HepG2 (cell line): ENCODE results near the gene ADCY9.

Experiments
- ATF2 ChIP-seq: sonication (generic); formaldehyde crosslinking; IDR thresholded peaks from 2 replicates; pipeline ENCODE4 v1.4.0; 2020; ENCODE audit warnings: missing genetic modification reagents
- ETV6 ChIP-seq: sonication (generic); formaldehyde crosslinking; conservative IDR thresholded peaks from 2 replicates; pipeline ENCODE4 v1.4.0; 2020; ENCODE audit warnings: missing genetic modification reagents
- FOSL2 ChIP-seq: sonication (generic); formaldehyde crosslinking; IDR thresholded peaks from 2 replicates; pipeline ENCODE4 v1.4.0; 2020; ENCODE audit warnings: missing genetic modification reagents
- KLF13 ChIP-seq: sonication (generic); formaldehyde crosslinking; IDR thresholded peaks from 2 replicates; pipeline ENCODE4 v1.4.0; 2020; ENCODE audit warnings: mild to moderate bottlenecking, missing genetic modification reagents
- NFYB ChIP-seq: sonication (generic); formaldehyde crosslinking; IDR thresholded peaks from 2 replicates; pipeline ENCODE4 v1.4.0; 2020; ENCODE audit warnings: missing genetic modification reagents
- ZNF282 ChIP-seq: fragments of 450-650 bp; IDR thresholded peaks from 2 replicates; pipeline ENCODE4 v1.6.1; 2018; ENCODE audit not compliant: partially characterized antibody
- ZSCAN5A ChIP-seq: sonication (generic); formaldehyde crosslinking; IDR thresholded peaks from 2 replicates; pipeline ENCODE4 v1.8.0; 2022; ENCODE audit warnings: mild to moderate bottlenecking, missing genetic modification reagents, borderline replicate concordance

GRCh38 chr16:3935921-3936320, 180.3 kb downstream of the ADCY9 start:
- TF ChIP-seq ETV6 (CRISPR knock-in tag) (no peak), ZSCAN5A (CRISPR knock-in tag) (no peak), ZNF282 (no peak), FOSL2 (CRISPR knock-in tag) (no peak), ATF2 (CRISPR knock-in tag) (no peak), NFYB (no peak), KLF13 (CRISPR knock-in tag) (no peak)
